ENCODE measurements around the gene SLC6A4. TPM values are rescaled to one million over a fixed set of nuclear protein-coding genes. Genes with fewer than 3 reads are reported as not detected.

The SLC6A4 gene
- total RNA-seq, 1 experiment from 2014 or later, result not detected

DNA sequence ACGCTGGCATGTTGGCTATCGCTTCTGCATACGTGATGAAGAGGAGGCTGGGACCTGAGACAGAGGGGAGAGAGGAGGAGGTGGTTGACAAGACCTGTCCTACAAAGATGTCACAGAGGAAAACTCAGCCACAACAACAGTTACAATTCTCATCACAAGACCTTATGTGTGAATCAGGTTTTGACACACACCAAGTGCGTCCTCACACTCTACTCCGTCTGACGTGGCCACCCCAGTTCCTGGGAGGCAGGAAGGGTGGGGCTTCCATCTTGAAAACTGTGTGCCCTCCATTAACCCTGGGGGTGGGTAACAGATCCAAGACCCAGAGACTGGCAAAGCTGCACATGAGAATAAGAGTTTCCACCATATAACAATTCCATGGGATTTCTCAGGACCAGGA is 24.1 kb downstream of the SLC6A4 start:
- Histone ChIP-seq H3K36me3 (ENCODE audit: insufficient read depth, low read length, poor library complexity, severe bottlenecking) (no peaks in the 10 kb centered on the region), H3K9me3 (ENCODE audit: low read depth, low read length, poor library complexity, severe bottlenecking) (no peaks in the 10 kb centered on the region), H3K4me3 (ENCODE audit: low read depth, low read length, poor library complexity, severe bottlenecking) (no peak overlapping the region), H3K27ac (ENCODE audit: low read depth, low read length, poor library complexity, severe bottlenecking) (no peak overlapping the region), H3K4me1 (ENCODE audit: insufficient read depth, low read length, poor library complexity, severe bottlenecking) (no peaks in the 10 kb centered on the region), H3K27me3 (replicated peaks; ENCODE audit: insufficient read depth, low read depth, low read length, poor library complexity) (no peaks in the 10 kb centered on the region)
- ChIA-PET CTCF (no interaction called here), POLR2A (ENCODE audit: low non-redundant PET) (no interaction called here)
- no TSS peak for BruUV-seq (replicated peaks)
- TF ChIP-seq, protein P1, sequence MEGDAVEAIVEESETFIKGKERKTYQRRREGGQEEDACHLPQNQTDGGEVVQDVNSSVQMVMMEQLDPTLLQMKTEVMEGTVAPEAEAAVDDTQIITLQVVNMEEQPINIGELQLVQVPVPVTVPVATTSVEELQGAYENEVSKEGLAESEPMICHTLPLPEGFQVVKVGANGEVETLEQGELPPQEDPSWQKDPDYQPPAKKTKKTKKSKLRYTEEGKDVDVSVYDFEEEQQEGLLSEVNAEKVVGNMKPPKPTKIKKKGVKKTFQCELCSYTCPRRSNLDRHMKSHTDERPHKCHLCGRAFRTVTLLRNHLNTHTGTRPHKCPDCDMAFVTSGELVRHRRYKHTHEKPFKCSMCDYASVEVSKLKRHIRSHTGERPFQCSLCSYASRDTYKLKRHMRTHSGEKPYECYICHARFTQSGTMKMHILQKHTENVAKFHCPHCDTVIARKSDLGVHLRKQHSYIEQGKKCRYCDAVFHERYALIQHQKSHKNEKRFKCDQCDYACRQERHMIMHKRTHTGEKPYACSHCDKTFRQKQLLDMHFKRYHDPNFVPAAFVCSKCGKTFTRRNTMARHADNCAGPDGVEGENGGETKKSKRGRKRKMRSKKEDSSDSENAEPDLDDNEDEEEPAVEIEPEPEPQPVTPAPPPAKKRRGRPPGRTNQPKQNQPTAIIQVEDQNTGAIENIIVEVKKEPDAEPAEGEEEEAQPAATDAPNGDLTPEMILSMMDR (conservative IDR thresholded peaks at IDR 0.05; ENCODE audit: low read depth, low read length), result no peak
- no peak for TF ChIP-seq EZH2 (IDR thresholded peaks at IDR 0.05; ENCODE audit: borderline replicate concordance, low read depth, low read length, poor library complexity, severe bottlenecking)
- DNase-seq (ENCODE audit: low spot score), result no peak
- intact Hi-C loops (cut with micrococcal nuclease; ENCODE audit: unreplicated experiment), result no loop called here

DNA sequence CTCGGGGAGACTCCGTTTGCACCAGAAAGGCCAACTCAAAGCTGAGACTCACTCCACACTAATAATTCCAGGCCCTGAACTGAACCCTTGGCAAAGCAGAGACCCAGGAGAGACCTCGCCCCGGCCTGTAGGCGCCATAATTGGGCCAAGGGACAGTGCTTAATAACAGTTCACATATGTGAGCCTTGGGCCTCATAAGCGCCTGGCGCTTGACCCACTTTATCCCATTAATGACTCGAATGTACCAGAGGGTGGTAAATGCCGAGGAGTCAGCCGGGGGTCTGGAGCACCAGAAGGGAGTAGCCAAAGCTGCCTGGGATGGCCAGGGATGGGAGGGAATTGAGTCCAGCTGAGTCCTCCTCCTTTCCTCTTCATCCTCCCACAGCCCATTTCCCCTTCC is 24.6 kb downstream of the SLC6A4 start:
- POLR2A ChIA-PET (ENCODE audit: low non-redundant PET), result no interaction called here
- H3K4me3 ChIP-seq (ENCODE audit: low read depth, low read length, poor library complexity, severe bottlenecking), result no peak overlapping the region
- DNase-seq (ENCODE audit: low spot score), result no peak
- CTCF ChIA-PET, result no interaction called here
- H3K27ac ChIP-seq (ENCODE audit: low read depth, low read length, poor library complexity, severe bottlenecking), result no peak overlapping the region
- H3K4me1 ChIP-seq (ENCODE audit: insufficient read depth, low read length, poor library complexity, severe bottlenecking), result no peaks in the 10 kb centered on the region
- H3K27me3 ChIP-seq (replicated peaks; ENCODE audit: insufficient read depth, low read depth, low read length, poor library complexity), result no peaks in the 10 kb centered on the region
- no TSS peak for BruUV-seq (replicated peaks)
- H3K36me3 ChIP-seq (ENCODE audit: insufficient read depth, low read length, poor library complexity, severe bottlenecking), result no peaks in the 10 kb centered on the region
- no peak for TF ChIP-seq EZH2 (IDR thresholded peaks at IDR 0.05; ENCODE audit: borderline replicate concordance, low read depth, low read length, poor library complexity, severe bottlenecking)
- TF ChIP-seq, protein P1 (conservative IDR thresholded peaks at IDR 0.05; ENCODE audit: low read depth, low read length), result no peak
- H3K9me3 ChIP-seq (ENCODE audit: low read depth, low read length, poor library complexity, severe bottlenecking), result no peaks in the 10 kb centered on the region
- intact Hi-C loops (cut with micrococcal nuclease; ENCODE audit: unreplicated experiment), result no loop called here

DNA sequence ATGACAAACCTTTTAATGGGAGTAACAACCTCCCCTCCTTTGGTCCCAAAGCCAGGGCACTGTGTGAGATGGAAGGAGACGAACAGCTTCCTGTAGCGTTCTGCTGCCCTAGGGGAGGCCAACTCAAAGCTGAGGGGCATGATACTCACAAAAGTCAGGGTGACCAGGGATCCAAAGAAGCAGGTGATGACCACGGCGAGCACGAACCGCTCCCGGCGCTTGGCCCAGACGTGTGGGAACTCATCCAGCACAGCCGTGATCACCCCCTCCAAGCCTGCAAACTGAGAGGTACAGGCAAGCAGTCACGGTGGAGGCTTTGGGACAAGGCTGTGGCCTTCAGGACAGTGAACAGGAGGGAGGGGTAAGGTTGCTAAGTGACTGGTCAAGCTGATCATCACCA is 25.1 kb downstream of the SLC6A4 start:
- H3K4me1 ChIP-seq (ENCODE audit: insufficient read depth, low read length, poor library complexity, severe bottlenecking), result no peaks in the 10 kb centered on the region
- intact Hi-C loops (cut with micrococcal nuclease; ENCODE audit: unreplicated experiment), result no loop called here
- no peak overlapping the region for H3K4me3 ChIP-seq (ENCODE audit: low read depth, low read length, poor library complexity, severe bottlenecking)
- H3K27me3 ChIP-seq (replicated peaks; ENCODE audit: insufficient read depth, low read depth, low read length, poor library complexity), result no peaks in the 10 kb centered on the region
- no peak for TF ChIP-seq EZH2 (IDR thresholded peaks at IDR 0.05; ENCODE audit: borderline replicate concordance, low read depth, low read length, poor library complexity, severe bottlenecking)
- TF ChIP-seq, protein P1 (conservative IDR thresholded peaks at IDR 0.05; ENCODE audit: low read depth, low read length), result no peak
- no TSS peak for BruUV-seq (replicated peaks)
- CTCF ChIA-PET, result no interaction called here
- H3K27ac ChIP-seq (ENCODE audit: low read depth, low read length, poor library complexity, severe bottlenecking), result no peak overlapping the region
- POLR2A ChIA-PET (ENCODE audit: low non-redundant PET), result no interaction called here
- H3K9me3 ChIP-seq (ENCODE audit: low read depth, low read length, poor library complexity, severe bottlenecking), result no peaks in the 10 kb centered on the region
- no peaks in the 10 kb centered on the region for H3K36me3 ChIP-seq (ENCODE audit: insufficient read depth, low read length, poor library complexity, severe bottlenecking)
- no peak for DNase-seq (ENCODE audit: low spot score)
